HG02943 (cell line): ENCODE data around the gene ASCL2.

Source experiments
- ATAC-seq: cut with Tn5 transposase; IDR thresholded peaks from one replicate; pipeline ENCODE4 v1.9.1; 2021; ENCODE audit warnings: mild to moderate bottlenecking, low read depth, moderate library complexity; ENCODE audit not compliant: unreplicated experiment

ASCL2 gene, protein sequence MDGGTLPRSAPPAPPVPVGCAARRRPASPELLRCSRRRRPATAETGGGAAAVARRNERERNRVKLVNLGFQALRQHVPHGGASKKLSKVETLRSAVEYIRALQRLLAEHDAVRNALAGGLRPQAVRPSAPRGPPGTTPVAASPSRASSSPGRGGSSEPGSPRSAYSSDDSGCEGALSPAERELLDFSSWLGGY

DNA sequence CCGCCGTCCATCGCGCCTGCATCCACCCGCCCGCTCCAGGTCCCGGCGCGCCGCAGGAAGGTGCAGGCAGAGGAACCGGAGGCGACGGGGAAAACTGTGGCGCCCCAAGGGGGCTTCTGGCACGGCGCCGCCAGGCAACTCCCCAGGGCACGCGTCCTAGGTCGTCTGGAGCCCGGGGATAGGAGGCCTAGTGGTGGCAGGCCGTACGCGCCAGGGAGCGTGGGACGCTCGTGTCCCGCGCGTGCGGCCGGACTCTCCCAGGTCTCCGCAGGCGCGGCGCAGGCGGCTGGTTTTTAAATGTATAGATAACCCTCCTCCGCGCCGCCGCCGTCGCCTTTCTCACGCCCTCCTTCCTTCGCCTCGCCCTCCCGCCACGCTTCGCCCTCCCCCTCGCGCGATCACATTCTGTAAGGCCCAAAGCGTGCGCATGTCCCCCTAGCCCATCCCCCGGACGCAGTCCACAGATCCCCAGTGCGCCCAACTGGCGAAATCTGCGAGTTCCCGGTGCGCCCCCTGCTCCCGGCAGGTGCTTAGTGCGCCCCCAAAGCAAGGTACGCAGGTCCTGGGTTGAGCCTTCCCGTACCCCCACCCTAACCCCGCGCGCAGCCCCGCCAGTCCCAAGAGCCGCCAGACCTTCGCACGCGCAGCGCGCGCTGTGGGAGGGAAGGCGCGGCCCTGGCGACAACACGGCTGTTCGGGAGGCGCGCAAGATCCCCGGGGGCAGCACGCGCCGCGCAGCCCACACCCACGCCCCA, at the start of gene ASCL2:
Gene ASCL2, minus strand, starts transcription at position 267 of the 755 bp plus-strand sequence. Its CDS starts 256 bp downstream, at position 11.
- ATAC-seq: no peak

DNA sequence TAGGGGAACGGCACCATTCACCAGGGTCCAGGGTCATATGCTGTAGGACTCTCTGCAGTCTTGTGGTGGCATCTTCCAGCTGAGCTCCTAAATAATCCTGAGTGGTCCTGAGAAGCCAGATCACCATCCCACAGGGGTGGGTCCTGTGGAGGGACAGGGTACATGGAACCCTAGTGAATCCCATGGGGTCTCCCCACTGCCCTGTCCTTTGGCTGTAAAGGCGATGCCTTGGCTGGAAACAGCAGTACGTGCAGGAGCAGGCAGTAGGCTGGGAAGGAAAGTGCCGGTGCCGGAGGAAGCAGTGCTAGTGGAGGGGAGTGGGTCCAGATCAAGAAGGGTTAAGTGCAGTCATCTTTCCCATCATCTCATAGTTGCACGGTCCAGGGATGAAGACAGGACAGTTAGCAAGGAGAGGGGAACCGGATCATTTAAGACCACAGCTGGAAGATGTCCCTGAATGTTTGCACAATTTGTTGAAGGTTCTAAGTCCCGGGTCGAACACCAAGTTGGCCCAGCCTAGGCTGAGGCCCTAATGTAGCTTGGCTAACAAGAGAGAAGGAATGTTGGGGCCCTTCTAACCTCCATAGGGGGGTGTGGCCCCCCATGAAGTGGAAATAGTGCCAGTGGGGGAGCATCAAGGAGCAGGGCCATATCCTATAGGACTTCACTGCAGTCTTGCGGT, 49.5 kb upstream of the ASCL2 start:
- ATAC-seq: no peak

DNA sequence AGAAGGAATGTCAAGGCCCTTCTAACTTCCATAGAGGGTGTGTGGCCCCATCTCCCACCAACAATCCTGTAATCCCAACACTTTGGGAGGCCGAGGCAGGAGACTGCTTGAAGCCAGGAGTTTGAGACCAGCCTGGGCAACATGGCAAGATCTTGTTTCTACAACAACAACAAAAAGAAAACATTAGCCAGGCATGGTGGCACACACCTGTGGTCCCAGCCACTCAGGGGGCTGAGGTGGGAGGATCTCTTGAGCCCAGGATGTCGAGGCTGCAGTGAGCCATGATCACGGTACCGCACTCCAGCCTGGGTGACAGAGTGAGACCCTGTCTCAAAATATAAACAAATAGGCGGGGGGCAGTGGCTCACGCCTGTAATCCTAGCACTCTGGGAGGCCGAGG, 48.3 kb upstream of the ASCL2 start:
- no peak for ATAC-seq

DNA sequence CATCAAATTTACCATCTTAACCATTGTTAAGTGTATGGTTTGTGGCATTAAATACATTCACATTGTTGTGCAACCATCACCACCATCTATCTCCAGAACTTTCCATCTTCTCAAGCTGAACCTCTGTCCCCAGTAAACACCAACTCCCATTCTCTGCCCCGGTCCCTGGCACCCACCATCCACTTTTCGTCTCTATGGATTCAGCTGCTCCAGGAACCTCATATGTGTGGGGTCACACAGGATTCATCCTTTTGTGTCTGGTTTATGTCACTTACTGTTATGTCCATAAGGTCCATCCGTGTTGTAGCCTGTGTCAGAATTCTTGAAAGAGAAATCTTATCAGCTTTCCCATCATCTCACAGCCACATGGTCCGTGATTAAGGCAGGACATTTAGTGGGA, 47.7 kb upstream of the ASCL2 start:
- no peak for ATAC-seq

DNA sequence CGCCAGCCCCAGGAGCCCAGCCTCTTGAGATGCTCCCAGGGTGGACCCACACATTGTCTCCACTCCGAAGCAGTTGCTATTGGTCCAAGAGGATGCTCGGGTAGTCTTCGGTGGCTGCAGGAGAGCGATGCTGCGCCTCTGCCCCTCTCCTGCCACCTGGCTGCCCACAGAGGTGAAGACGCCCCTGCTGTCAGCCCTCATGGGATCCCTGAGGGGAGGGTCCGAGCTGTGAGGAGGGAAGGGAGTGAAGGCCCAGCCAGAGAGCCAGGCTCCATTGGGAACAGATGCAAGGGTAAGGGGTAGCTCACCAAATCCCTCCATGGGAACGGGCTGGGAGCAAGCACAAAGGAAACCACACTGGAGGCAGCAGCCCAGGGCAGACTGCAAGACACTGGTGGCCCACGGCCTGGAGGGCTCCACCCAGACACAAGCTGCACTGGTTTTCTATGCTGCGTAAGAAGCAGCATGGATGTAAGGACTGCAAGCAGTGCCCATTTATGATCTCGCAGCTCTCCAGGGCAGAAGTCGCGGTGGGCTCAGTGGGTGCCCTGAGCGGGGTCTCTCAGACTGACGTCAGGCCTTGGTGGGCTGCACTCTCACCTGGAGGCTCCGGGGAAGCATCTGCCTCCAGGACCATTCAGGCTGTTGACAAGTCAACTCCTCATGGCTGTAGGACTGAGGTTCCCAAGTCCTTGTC, 47.1 kb upstream of the ASCL2 start:
- ATAC-seq: no peak

DNA sequence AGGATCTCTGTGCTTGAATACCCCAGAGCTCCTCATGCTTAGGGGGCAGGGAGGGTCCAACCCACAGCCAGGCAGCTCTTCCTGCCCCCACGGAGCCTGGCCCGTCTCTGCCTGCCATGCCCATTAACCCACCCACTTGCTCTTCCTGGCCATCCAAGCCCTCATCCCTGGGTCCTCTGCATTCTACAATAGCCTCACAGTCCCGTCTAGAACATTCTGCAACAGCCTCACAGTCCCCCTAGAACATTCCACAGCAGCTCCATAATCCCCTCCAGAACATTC, 46.5 kb upstream of the ASCL2 start:
- no peak for ATAC-seq

DNA sequence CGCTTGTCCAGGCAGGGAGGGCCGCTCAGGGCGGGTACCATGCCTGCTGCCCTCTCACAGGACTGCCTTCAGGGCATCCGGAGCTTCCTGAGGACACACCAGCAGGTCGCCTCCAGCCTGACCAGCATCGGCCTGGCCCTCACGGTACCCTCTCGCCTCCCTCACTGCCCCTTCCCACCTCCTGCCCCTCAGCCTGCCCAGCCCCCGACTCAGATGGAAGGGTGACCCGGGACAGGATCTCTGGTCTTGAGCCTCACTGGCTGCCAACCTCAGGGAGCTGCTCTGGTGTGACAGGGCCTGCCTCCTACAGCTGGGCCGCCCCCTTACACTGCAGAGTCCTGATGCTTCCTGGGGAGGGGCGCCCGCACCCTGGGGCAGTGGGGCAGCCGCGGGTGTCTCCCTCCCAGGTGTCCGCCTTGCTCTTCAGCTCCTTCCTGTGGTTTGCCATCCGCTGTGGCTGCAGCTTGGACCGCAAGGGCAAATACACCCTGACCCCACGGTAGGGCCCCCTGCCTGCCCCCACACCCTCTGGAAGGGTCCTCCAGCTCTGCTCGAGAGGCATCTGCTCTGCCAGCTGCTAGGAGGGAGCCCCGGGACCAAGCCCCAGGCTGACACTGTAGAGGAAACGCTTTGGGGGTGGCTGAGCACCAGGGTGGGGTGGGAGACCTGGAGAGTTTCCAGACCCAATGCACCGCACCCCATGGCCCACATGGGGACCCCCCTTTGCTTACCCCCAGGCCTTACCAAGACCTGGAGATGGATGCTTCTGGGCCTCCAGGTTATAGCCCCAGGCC, 46.0 kb upstream of the ASCL2 start:
- no peak for ATAC-seq

DNA sequence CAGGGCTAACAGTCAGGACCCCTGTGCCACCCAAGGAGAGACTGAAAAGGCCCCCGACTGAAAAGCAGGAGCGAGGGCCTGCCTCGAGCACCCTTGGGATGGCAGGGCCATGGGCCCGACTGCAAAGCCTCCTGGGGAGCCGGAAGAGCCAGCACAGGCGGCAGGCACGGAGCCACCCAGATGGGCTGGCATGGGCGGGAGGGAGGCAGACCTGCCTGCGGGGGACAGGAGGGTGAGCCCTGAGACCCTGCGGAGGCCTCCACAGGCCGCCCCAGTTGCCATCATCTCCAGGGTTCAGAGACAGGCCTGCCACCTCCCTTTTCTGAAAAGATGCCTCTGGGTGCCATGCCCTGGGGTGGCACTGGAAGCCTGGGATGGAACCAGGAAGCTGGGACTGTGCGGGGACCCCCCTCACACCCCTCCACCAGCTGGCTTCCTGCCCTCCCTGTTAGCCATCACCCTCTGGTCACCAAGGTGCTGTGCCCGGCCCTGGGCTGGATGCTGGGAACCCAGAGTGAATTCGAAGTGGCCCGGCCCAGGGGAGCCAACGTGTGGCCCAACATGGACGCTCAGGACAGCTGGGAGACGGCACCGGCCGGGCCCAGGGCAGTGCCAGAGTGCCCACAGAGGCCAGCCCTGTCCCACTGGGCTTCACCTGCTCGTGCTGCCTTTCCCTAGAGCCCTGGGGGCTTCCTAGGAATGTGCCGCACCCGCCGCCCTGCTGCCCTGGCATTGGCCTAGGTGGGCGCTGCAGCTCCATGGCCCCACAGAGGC, 45.2 kb upstream of the ASCL2 start:
- no peak for ATAC-seq

DNA sequence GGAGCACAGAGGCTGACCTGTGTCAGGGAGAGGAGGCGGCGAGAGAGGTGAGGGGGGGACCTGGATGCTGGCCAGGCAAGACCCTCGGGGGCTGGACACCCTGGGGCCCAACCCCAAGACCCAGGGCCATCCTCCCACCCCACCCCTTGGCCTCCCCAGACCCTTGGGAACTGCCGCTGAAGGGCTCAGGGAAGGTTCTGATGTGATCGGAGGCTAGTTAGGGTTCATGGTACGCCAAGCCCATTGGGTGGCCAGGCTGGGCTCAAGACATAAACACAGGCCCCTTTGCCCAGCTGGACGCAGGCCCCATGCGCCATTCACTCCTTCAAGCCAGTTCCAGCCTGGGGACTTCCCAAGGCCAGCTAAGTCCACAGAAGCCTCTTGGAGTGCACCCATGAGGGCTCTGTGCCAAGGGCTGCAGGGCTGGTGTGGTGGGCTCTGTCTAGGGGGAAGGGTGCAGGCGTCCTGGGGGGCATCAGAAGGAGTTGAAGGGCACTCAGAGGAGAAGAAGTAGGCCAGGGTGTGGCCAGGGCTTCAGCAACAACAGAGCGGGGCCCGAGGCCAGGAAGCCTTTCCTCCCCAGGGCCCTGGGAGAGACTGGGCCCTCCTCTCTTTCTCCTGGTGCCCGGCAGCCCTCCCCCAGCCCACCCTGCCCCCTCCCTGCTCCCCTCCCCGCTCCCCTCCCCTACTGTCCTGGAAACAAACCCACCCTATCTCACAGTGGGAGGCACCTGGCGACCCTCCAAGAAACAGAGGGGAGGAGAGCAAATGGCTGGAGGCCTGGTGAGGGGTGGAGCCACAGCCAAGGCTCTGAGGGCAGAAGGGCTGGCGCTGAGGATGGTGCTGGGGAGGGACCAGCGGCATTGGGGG, 44.4 kb upstream of the ASCL2 start:
- ATAC-seq: no peak

DNA sequence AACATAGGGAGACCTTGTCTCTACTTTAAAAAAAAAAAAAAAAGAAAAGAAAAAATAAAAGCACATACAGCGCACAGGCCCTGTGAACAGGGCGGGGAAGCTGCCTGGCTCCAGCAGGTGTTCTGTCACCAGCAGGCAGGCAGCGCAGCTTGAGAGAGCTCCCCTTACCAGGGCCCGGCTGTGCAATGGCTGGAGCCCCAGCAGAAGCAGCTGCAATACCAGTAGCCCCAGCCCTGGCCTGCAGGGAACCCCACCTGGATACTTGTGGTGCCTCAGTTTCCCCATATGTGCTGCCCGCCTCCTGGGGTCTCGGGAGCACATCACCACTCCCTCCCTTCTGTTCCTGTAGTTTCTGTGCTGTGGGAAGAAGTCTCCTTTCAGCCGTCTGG, 43.7 kb upstream of the ASCL2 start:
- ATAC-seq: no peak

DNA sequence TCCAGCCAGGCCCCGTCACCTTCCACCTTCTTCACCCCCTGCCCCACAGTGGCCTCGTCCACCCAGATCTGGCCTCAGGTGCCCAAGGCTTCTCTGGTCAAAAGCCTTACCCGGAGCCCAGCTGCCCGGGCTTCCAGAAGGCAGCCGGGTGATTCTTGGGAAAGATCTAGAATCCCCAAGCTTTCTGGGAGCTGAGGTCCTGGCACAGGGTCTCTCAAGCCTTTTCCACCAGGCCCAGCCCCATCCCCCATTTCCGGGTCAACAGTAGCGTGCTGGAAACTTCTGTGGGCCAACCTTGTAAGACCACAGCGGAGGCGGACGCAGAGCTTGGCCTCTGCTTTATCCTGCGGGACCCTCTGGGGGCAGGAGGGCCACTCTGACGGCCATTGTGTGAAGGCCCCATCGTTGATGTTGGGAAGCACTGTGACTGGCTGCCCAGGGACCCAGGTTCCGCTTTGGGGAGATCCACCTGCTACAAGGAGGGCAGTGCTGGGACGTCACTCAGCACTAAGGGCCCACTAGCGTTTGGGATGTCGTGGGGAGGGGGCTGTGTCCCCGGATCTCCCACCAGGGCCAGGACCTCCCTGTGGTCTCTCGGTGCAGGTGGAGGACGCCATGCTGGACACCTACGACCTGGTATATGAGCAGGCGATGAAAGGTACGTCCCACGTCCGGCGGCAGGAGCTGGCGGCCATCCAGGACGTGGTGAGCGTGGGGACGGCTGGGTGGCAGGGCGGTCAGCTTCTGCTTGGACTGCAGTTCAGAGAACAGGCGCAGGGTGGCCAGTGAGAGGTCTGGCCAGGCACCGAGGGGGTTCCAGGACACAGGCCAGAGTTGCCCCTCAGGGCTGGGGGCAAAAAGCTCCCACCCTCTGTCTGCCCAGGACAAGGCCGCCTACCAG, 42.9 kb upstream of the ASCL2 start:
- ATAC-seq: no peak

DNA sequence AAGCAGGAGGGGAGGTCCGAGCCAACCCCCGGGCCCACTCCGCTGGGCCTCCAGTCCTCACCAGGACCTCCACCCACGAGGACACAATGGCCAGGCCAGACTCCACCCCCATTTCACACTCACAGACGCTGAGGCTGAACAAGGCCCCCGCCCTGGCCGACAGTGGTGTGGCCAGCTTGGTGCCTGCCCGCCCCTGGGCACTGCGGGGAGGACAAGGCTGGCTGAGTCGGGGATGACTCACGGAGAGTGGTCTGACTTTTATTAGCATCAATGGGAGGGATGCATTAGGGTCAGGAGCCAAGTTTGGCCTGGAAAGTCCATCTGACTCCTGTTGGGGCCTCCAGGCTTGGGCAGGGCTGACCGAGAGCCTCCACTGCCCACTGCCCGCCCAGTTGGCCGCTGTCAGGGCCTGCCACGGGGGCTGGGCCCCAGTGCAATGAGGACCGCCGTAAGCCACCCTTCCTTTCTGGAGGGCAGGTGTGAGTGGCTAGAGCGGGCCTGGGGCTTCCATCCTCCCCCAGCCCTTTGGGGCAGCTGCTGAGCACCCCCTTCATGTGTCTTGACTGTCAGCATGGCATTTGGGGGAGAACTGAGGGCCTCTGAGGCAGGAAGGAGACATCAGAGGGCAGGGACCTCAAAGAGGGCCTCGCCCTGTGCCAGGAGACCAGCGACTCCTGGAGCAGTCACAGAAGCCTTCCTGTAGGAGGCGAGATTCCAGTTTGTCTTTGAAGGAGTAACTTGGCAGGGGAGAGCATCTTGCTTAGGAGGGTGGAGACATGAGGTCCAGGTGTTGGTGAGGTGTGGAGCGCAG, 42.0 kb upstream of the ASCL2 start:
- ATAC-seq: no peak

DNA sequence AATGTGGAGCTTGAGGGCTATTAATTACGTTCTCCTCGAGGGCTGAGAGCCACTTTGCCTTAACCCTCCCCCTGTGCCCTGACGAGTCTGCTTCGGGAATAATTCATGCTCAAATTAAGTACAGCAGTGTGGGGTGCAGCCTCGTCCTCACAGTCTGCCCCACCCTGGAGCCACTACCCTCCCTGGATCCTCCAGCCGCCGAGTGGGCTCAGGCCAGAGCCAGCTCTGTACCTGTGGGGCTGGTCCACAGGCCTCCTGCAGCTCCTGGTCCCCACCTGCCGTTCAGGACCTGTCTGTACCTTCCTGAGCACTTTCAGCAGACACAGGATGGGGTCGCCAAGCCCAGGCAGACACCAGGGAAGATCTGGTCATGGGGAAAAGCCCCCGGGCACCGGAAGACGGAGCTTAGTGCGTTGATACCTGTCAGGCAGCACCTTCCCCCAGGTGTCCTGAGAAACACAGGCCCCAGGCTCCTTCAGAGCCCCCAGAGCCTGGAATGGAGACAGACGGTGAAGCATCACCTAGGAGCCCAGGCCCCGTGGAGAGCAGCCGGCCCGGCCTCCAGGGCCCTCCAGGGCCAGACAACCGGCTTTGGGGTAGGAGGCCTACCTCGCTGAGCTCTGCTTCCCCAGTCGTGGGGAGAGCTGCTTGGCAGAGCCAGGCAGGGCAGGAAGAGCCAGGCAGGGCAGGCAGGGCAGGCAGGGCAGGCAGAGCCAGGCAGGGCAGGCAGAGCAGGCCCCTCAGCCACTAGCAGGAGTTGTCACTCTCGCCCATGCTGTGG, 41.2 kb upstream of the ASCL2 start:
- no peak for ATAC-seq

DNA sequence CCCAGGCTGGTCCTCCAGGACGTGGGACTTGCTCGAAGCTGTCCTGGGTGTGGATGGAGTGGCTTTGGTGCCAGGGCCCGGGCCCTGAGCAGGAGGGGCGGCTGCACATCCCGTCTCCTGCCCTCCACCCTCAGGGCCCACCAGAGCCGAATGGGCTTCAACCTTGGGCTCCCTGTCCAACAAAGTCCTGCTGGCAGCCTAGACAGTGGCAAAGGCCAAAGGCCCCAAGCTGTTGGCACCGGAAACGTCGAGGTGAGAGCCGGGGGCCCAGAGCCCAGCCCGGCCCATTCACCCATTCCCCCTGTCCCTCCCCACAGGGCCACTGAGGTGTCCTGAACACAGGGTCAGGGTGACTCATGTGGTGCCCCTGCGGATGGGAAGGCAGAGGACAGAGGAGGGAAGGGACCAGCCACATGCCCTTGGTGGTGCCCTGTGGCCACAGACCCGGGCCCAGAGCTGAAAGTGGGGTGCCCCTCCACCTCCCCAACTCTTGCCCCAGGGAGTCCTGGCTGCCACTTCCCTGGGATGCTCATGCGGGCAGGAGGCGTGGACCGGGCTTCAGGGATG, 40.5 kb upstream of the ASCL2 start:
- no peak for ATAC-seq

DNA sequence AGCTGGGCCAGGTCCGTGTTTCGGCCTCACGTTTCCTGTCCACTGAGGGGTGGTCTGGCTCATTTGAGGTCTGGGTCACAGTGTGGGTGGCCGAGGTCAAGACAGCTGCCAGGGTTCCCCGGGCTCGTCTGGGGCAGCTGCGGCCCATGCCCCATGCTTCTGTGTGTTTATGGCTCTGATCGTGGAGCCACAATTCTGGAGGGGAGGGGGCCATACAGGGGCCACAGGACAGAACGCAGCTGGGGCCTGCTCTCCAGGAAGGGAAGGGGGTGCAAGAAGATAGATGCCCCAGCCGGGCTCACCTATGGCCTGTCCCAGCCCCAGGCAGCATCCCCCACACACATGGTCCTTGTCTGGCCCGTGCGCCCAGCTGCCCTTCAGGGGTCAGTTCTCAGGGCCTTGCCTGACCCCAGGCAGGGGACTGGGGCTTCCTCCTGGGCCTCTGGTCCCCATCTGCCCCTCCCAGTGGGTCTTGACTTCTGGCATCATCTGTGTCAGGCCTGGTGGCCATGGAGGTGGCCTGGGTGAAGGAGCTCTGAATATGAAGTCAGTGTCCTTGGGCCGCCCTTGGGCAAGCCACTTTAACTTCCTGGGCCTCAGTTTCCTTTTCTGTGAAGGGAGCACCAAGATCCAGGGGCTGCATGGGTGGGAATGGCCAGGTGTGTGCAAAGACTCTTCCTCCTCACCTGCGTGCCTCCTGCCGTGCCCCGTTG, 39.8 kb upstream of the ASCL2 start:
- no peak for ATAC-seq
